Skeletal muscle tissue (tissue), 4 donors: ENCODE measurements around the gene SRL. TPM values are rescaled to one million over a fixed set of nuclear protein-coding genes. Genes with fewer than 3 reads are reported as not detected.
A peak's percentile ranks its signal among the peaks of the same experiment; 100 is the strongest.
"Not testable (repeated sequence)": the region's sequence is repeated elsewhere in the genome, so short reads cannot be mapped to it uniquely, and the experiment has no call there.

Source experiments
- H3K27ac ChIP-seq: one replicate; pipeline ENCODE4 v1.7.0; 2013; ENCODE audit warnings: mild to moderate bottlenecking, low read depth, low read length, inconsistent platforms
- H3K27me3 ChIP-seq, 3 donors: one replicate each; pipeline ENCODE4 v1.7.0; 2013; ENCODE audit warnings: low read length in 3 of 3; ENCODE audit not compliant: control insufficient read depth in 3 of 3, insufficient read depth in 3 of 3
- H3K36me3 ChIP-seq, 3 donors: one replicate each; pipeline ENCODE4 v1.7.0; 2013; ENCODE audit warnings: low read length in 3 of 3; ENCODE audit not compliant: control insufficient read depth in 3 of 3, insufficient read depth in 3 of 3
- H3K4me1 ChIP-seq, 3 donors: one replicate each; pipeline ENCODE4 v1.7.0; 2013; ENCODE audit warnings: low read length in 3 of 3, mild to moderate bottlenecking in 3 of 3; ENCODE audit not compliant: control insufficient read depth in 3 of 3, insufficient read depth in 3 of 3
- H3K4me3 ChIP-seq, 3 donors: one replicate each; pipeline ENCODE4 v1.7.0; 2013; ENCODE audit warnings: low read length in 3 of 3
- H3K9ac ChIP-seq, 3 donors: one replicate each; pipeline ENCODE4 v1.7.0; 2013; ENCODE audit warnings: low read length in 3 of 3, mild to moderate bottlenecking in 3 of 3, moderate library complexity in 2 of 3, low read depth in 1 of 3
- H3K9me3 ChIP-seq, 3 donors: one replicate each; pipeline ENCODE4 v1.7.0; 2013; ENCODE audit warnings: low read length in 3 of 3; ENCODE audit not compliant: control insufficient read depth in 3 of 3
- total RNA-seq: library from RNA; depleted of rRNA; stranded (reverse); fragments of >200 nt; gene quantifications from one replicate; pipeline ENCODE4 v1.2.3, GENCODE V29; 2014
- donor health status: Osteomylitis.

The SRL gene
- total RNA-seq, 1 donor from 2014 or later = 230 TPM

GRCh38 chr16:4215106-4215505, 26.8 kb downstream of the SRL start:
- H3K4me1 ChIP-seq = peaks cover 83 to 96% (median 96%) of the 10 kb centered on the region in 3 donors
- H3K27ac ChIP-seq = peak overlapping the region; percentile 99
- peak overlapping the region in 1 of 3 donors; percentile 10 for H3K4me3 ChIP-seq

GRCh38 chr16:4214215-4214621, 27.7 kb downstream of the SRL start:
- H3K9me3 ChIP-seq = no peaks in the 10 kb centered on the region
- H3K36me3 ChIP-seq = peaks cover 7 to 17% (median 11%) of the 10 kb centered on the region in 3 donors
- peak overlapping the region in 2 of 3 donors; percentile 58 to 79 for H3K9ac ChIP-seq
- no peaks in the 10 kb centered on the region for H3K27me3 ChIP-seq
- peak overlapping the region; percentile 99 for H3K27ac ChIP-seq
- no peak overlapping the region for H3K4me3 ChIP-seq
- peaks cover 84 to 96% (median 96%) of the 10 kb centered on the region in 3 donors for H3K4me1 ChIP-seq

More at GRCh38 chr16:4215106-4215505, 26.8 kb downstream of the SRL start:
- no peaks in the 10 kb centered on the region for H3K27me3 ChIP-seq
- peak overlapping the region; percentile 2 to 71 (median 24) for H3K9ac ChIP-seq
- no peaks in the 10 kb centered on the region for H3K9me3 ChIP-seq
- H3K36me3 ChIP-seq = peaks cover 11 to 14% (median 13%) of the 10 kb centered on the region in 3 donors

- Histone ChIP-seq H3K27me3 (no peaks in the 10 kb centered on the region), H3K36me3 (peaks cover 7 to 17% (median 10%) of the 10 kb centered on the region in 3 donors), H3K4me3 (peak overlapping the region in 1 of 3 donors; percentile 17), H3K9me3 (no peaks in the 10 kb centered on the region), H3K4me1 (peaks cover 82 to 96% (median 96%) of the 10 kb centered on the region in 3 donors), H3K27ac (peak overlapping the region; percentile 99), H3K9ac (peak overlapping the region; percentile 13 to 79 (median 58))
These were observed 28.1 kb downstream of the SRL start for GRCh38 chr16:4213737-4214136.

GRCh38 chr16:4212934-4213296, 29.0 kb downstream of the SRL start:
- Histone ChIP-seq H3K4me1 (peaks cover 82 to 96% (median 96%) of the 10 kb centered on the region in 3 donors), H3K36me3 (peaks cover 3 to 17% (median 7%) of the 10 kb centered on the region in 3 donors), H3K9ac (peak overlapping the region; percentile 57 to 82 (median 80)), H3K27ac (peak overlapping the region; percentile 99), H3K4me3 (peak overlapping the region in 2 of 3 donors; percentile 0 to 52), H3K9me3 (no peaks in the 10 kb centered on the region), H3K27me3 (no peaks in the 10 kb centered on the region)

- H3K9ac ChIP-seq = peak overlapping the region; percentile 57 to 82 (median 80)
- peak overlapping the region; percentile 99 for H3K27ac ChIP-seq
- H3K9me3 ChIP-seq = no peaks in the 10 kb centered on the region
- H3K36me3 ChIP-seq = peaks cover 3 to 17% (median 9%) of the 10 kb centered on the region in 3 donors
- peaks cover 82 to 96% (median 96%) of the 10 kb centered on the region in 3 donors for H3K4me1 ChIP-seq
- H3K27me3 ChIP-seq = no peaks in the 10 kb centered on the region
- peak overlapping the region; percentile 5 to 64 (median 52) for H3K4me3 ChIP-seq
These were observed 29.5 kb downstream of the SRL start for GRCh38 chr16:4212211-4212933.

GRCh38 chr16:4211445-4212210, 30.3 kb downstream of the SRL start:
- peak overlapping the region; percentile 99 for H3K27ac ChIP-seq
- peaks cover 82 to 96% (median 96%) of the 10 kb centered on the region in 3 donors for H3K4me1 ChIP-seq
- H3K9me3 ChIP-seq, H3K27me3 ChIP-seq: not testable (repeated sequence)
- peaks cover 3 to 17% (median 9%) of the 10 kb centered on the region in 3 donors for H3K36me3 ChIP-seq
- peak overlapping the region; percentile 37 to 82 (median 76) for H3K9ac ChIP-seq
- peak overlapping the region; percentile 3 to 64 (median 42) for H3K4me3 ChIP-seq

- peaks cover 75 to 94% (median 91%) of the 10 kb centered on the region in 3 donors for H3K4me1 ChIP-seq
- peak overlapping the region in 2 of 3 donors; percentile 17 to 20 for H3K4me3 ChIP-seq
- no peaks in the 10 kb centered on the region for H3K9me3 ChIP-seq
- peak overlapping the region; percentile 10 to 69 (median 54) for H3K9ac ChIP-seq
- H3K27me3 ChIP-seq = no peaks in the 10 kb centered on the region
- peak overlapping the region; percentile 99 for H3K27ac ChIP-seq
- peaks cover 5 to 17% (median 11%) of the 10 kb centered on the region in 3 donors for H3K36me3 ChIP-seq
These were observed 32.2 kb downstream of the SRL start for GRCh38 chr16:4209666-4210065.

GRCh38 chr16:4208341-4208751, 33.5 kb downstream of the SRL start:
- Histone ChIP-seq H3K36me3 (peaks cover 5 to 24% (median 23%) of the 10 kb centered on the region in 3 donors), H3K27me3 (no peaks in the 10 kb centered on the region), H3K9ac (peak overlapping the region; percentile 27 to 77 (median 53)), H3K4me3 (peak overlapping the region in 2 of 3 donors; percentile 29 to 42), H3K27ac (peak overlapping the region; percentile 99), H3K4me1 (peaks cover 62 to 84% (median 79%) of the 10 kb centered on the region in 3 donors), H3K9me3 (no peaks in the 10 kb centered on the region)

- Histone ChIP-seq H3K27ac (peak overlapping the region; percentile 99), H3K4me3 (peak overlapping the region in 2 of 3 donors; percentile 29 to 42), H3K27me3 (no peaks in the 10 kb centered on the region), H3K4me1 (peaks cover 57 to 81% (median 76%) of the 10 kb centered on the region in 3 donors), H3K36me3 (peaks cover 9 to 29% (median 28%) of the 10 kb centered on the region in 3 donors), H3K9me3 (no peaks in the 10 kb centered on the region), H3K9ac (peak overlapping the region; percentile 27 to 77 (median 53))
These were observed 34.1 kb downstream of the SRL start for GRCh38 chr16:4207683-4208340.
